ENCODE results near the gene JMJD8.

GRCh38 chr16:702341-702740 lies 18.2 kb upstream of the JMJD8 start:
- TF ChIP-seq EZH2phosphoT487 (IDR thresholded peaks at IDR 0.05; ENCODE audit: insufficient read depth, low read depth) (no peak), EZH2 (IDR thresholded peaks at IDR 0.05; ENCODE audit: insufficient read depth, poor library complexity, severe bottlenecking) (no peak)

All from GM23248 (cell line).